GM19035 (cell line): ENCODE measurements around the gene NTM.
A peak's percentile ranks its signal among the peaks of the same experiment; 100 is the strongest.

Source experiments
- ATAC-seq: cut with Tn5 transposase; IDR thresholded peaks from one replicate; pipeline ENCODE4 v1.9.1; 2021; ENCODE audit not compliant: unreplicated experiment

Gene NTM

GRCh38 chr11:131682373-131683015 is 312.1 kb downstream of the NTM start:
- ATAC-seq, result no peak

GRCh38 chr11:131683131-131683530 is 312.7 kb downstream of the NTM start:
- no peak for ATAC-seq

GRCh38 chr11:131683666-131684065 is 313.3 kb downstream of the NTM start:
- no peak for ATAC-seq

GRCh38 chr11:131684111-131685060 is 314.0 kb downstream of the NTM start:
- ATAC-seq, result no peak

- no peak for ATAC-seq
These were observed 314.8 kb downstream of the NTM start for GRCh38 chr11:131685206-131685605.

- no peak for ATAC-seq
These were observed 315.5 kb downstream of the NTM start for GRCh38 chr11:131685906-131686305.

- ATAC-seq, result no peak
These were observed 316.4 kb downstream of the NTM start for GRCh38 chr11:131686836-131687235.

- ATAC-seq, result no peak
These were observed 317.1 kb downstream of the NTM start for GRCh38 chr11:131687291-131688047.

- ATAC-seq, result peak; percentile 80
These were observed 317.8 kb downstream of the NTM start for GRCh38 chr11:131688048-131688693.

GRCh38 chr11:131689049-131689925 is 318.9 kb downstream of the NTM start:
- ATAC-seq, result no peak

GRCh38 chr11:131690362-131690761 is 319.9 kb downstream of the NTM start:
- ATAC-seq, result no peak

GRCh38 chr11:131690776-131691175 is 320.4 kb downstream of the NTM start:
- no peak for ATAC-seq

GRCh38 chr11:131691181-131692041 is 321.0 kb downstream of the NTM start:
- ATAC-seq, result peak; percentile 42

- ATAC-seq, result no peak
These were observed 321.7 kb downstream of the NTM start for GRCh38 chr11:131692151-131692550.

- ATAC-seq, result no peak
These were observed 322.5 kb downstream of the NTM start for GRCh38 chr11:131692961-131693360.

- ATAC-seq, result no peak
These were observed 323.3 kb downstream of the NTM start for GRCh38 chr11:131693756-131694155.

GRCh38 chr11:131694526-131695424 is 324.4 kb downstream of the NTM start:
- peak; percentile 91 for ATAC-seq

GRCh38 chr11:131695889-131696429 is 325.5 kb downstream of the NTM start:
- ATAC-seq, result no peak
